Glomerular visceral epithelial cell (primary cell): ENCODE measurements around the gene MACF1.
"Not testable (repeated sequence)": the region's sequence is repeated elsewhere in the genome, so short reads cannot be mapped to it uniquely, and the experiment has no call there.

Experiments used
- DNase-seq: peaks from one replicate; pipeline ENCODE4 v3.0.0-alpha.2; 2016; ENCODE audit errors: extremely low spot score

The MACF1 gene

DNA sequence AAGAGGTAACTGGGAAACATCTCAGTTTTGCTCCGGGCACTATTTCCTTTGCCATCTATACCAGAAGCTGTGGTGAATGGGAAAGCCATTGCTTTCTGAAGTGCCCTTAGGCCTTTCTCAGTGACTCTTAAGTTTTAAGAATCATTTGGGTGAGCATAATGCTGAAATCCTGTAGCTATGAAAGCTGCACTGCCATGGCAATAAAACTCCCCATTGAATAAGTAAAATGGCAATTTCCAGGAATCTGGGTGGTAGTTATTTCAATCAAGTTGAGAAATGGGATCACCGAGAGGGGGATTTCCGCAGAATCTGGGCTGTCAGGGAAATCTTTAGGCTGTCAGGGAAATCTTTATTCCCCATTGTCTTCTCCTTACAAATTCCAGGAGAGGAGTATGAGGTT, 26.8 kb upstream of the MACF1 start:
- no peak for DNase-seq

DNA sequence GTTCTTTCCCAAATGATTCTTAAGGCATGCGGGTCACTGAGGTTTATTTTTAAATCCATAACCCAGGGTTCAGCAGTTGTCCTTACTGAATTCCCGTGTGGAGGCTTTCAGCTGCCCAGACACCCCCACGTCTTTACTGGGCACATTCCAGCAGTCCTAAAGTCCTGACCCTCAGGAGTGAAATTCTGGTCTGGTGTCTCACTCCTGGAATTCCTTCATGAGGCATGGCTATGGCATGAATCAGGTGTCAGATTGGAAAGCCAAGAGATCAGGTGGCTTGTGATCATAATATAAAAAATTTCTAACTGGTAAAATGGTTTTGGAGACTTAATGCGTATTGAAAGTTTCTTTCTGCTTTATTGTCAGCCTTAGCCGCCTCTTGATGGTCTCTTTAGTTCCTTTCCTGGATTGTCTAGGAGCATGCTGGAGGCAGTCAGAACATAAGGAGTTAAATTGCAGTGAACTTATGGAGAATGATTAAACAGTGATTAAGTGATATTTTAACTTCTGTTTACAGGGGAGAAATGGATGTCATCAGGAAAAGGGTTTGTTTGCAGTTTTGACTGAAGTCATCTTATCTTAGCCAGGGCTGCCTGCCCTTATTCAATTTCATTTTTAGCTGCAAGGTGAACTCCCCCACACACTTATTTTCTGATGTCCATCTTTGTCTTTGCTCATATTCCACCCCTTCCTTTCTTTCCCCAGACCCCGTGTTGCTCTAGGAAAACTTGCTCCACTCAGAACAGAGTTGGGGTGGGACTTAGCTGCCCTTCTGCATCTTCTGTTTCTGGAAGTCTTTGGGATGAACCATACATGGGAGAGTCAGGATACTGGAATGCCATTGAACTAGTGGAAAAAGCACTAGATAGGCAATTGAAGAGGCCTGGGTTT, 25.7 kb upstream of the MACF1 start:
- peak; percentile 95 for DNase-seq

GRCh38 chr1:39181311-39181710, 23.2 kb upstream of the MACF1 start:
- no peak for DNase-seq

GRCh38 chr1:39182804-39183203, 21.7 kb upstream of the MACF1 start:
- DNase-seq, result no peak

- peak; percentile 96 for DNase-seq
Measured at GRCh38 chr1:39183503-39184353, 20.8 kb upstream of the MACF1 start.

GRCh38 chr1:39184354-39184818, 20.1 kb upstream of the MACF1 start:
- DNase-seq, result no peak

- no peak for DNase-seq
Measured at GRCh38 chr1:39187275-39188046, 17.0 kb upstream of the MACF1 start.

DNA sequence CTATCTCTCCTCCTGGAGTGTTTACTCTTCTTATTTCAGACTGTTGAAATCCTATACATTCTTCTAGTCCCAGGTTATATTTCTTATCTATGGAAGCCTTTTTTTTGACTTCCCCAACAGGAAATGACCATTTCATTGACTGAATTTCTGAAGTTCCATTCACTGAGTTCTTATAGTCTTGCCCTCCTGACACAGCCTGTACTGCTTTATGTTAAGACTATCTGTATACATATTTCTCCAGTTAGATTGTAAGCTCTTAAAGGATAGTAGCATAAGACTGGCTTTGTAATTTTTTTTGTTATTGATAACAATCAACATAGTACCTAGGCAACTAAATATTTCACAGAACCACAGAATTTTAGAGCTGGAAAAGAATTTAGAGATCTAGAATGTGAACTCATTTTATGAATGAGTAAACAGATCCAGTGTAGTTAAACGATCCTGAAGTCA, 14.9 kb upstream of the MACF1 start:
- DNase-seq, result peak; percentile 36

DNA sequence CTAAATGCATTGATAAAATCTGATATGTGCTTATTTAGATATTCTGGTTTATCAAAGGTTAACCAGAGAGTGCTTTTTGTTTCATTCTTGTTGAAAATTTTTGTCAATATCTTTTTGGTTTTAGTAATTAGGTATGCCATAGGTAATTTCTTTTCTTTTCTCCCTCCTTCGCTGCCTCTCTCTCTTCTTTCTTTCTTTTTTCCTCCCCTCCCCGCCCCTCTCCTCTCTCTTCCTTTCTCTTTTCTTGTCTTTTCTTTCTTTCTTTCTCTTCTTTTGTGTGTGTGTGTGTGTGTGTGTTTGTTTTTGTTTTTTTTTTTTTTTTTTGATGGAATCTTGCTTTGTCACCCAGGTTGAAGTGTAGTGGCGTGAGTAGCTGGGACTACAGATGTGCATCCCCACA, 14.4 kb upstream of the MACF1 start:
- DNase-seq, result no peak

- no peak for DNase-seq
Measured at GRCh38 chr1:39194398-39195051, 10.0 kb upstream of the MACF1 start.

GRCh38 chr1:39195166-39196111, 9.1 kb upstream of the MACF1 start:
- no peak for DNase-seq

- peak; percentile 54 for DNase-seq
Measured at GRCh38 chr1:39196244-39197215, 8.0 kb upstream of the MACF1 start.

DNA sequence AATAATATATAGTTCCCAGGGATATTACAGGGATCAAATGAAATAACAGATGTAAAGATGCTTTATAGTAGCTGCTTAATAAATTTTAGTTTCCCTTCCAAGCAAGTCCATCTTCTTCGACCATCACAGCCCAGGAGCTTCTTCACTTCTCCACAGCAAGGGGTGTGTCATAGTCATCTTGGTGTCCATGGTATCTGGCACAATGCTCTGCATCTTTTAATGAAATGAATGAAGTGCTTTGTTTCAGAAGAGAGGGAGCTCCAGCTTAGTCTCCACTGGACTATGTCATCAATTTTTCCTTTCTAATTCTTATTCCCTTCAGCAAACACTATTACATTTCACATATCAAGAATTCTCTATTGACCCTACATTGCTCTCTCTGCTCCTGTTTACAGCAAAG, 4.9 kb upstream of the MACF1 start:
- no peak for DNase-seq

- peak; percentile 58 for DNase-seq
Measured at GRCh38 chr1:39205102-39205780, 746 bp downstream of the MACF1 start.

- DNase-seq, result no peak
Measured at GRCh38 chr1:39205781-39206464, 1.4 kb downstream of the MACF1 start.

- not testable (repeated sequence) for DNase-seq
Measured at GRCh38 chr1:39208360-39208759, 3.9 kb downstream of the MACF1 start.

GRCh38 chr1:39210649-39211048, 6.2 kb downstream of the MACF1 start:
- DNase-seq, result no peak

- DNase-seq, result no peak
Measured at GRCh38 chr1:39212499-39212898, 8.0 kb downstream of the MACF1 start.
